ENCODE measurements around the gene NEURL1B. TPM values are rescaled to one million over a fixed set of nuclear protein-coding genes. Genes with fewer than 3 reads are reported as not detected.

NEURL1B gene
- total and polyA plus RNA-seq, 10 of the 15 experiments (the other 5 are each of a cell fraction or from before 2014, with no cell fraction given): 0.04 to 0.28 (median 0.05) TPM; not detected in 4

DNA sequence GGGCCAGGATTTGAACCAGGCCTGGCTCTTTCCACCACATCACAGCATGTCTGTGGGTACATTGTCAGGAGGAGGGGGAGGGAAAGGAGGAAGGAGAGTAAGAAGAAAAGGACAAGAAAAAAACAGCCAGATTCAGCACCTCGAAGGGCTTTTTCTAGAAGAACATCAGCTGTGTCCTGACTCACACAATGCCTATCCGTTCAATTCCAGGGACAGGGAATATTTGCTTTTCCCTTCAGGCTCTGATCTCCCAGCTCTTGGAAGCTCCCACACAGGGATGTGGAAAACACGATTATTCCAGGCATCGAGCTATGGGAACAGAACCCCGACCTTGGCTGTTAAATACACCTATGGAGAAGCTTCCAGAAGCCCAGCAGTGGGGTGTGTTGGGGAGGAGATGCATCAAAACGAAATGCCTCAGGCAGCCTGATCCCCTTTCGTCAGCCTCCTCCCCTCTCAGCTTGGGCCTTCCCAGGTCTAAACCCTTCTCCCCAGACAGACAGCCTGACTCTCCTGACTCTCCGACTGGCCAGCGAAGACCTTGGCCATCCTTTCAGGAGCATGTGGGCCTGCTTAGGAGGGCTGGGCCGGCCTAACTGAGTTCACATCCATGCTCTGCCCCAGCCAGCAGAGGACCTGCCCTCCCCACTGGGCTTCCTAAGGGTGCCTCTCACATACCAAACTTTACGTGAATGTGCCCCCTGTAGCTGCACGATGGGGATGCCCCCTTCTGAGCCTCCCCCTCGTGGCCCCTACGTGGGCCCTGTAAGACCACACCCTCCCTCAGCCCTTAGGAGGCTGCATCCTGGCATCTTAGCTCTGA lies 54.4 kb downstream of the NEURL1B start:
- in situ Hi-C loops (cut with MboI): loop anchor here (5.0 kb wide), 1 partner anchor 218 kb away; no protein-coding TSS in a partner anchor
- H3K9ac ChIP-seq (ENCODE audit: control insufficient read depth, insufficient read depth, low read length): no peak overlapping the region
- POLR2A ChIA-PET: no interaction called here

More for the DNA sequence above, 54.4 kb downstream of the NEURL1B start:
- DNase-seq (ENCODE audit: low read depth, low spot score) (no peak), ATAC-seq (no peak), FAIRE-seq (no peak)
- Histone ChIP-seq H3K4me3 (no peak overlapping the region), H3K4me2 (ENCODE audit: control insufficient read depth, insufficient read depth) (no peak overlapping the region), H2AFZ (ENCODE audit: control insufficient read depth, low read depth, low read length) (no peak overlapping the region), H3K4me1 (ENCODE audit: control insufficient read depth, insufficient read depth, low read length) (peaks cover 6% of the 10 kb centered on the region), H3K27ac (ENCODE audit: control insufficient read depth, insufficient read depth) (no peak overlapping the region), H4K20me1 (ENCODE audit: control insufficient read depth, insufficient read depth) (no peaks in the 10 kb centered on the region), H3K79me2 (ENCODE audit: control insufficient read depth, insufficient read depth, low read length) (no peaks in the 10 kb centered on the region), H3K36me3 (ENCODE audit: control insufficient read depth in 2 of 2, insufficient read depth in 2 of 2, low read length in 1 of 2) (no peaks in the 10 kb centered on the region), H3K9me3 (replicated peaks; ENCODE audit: control insufficient read depth, insufficient read depth, low read length) (no peaks in the 10 kb centered on the region), H3K27me3 (replicated peaks in 1 of 2; ENCODE audit: control insufficient read depth in 2 of 2, insufficient read depth in 2 of 2, low read length in 1 of 2) (no peaks in the 10 kb centered on the region; a peak in 1 of 4 replicates)
- intact Hi-C loops (cut with micrococcal nuclease; ENCODE audit: unreplicated experiment): loop anchor here (10.0 kb wide), 1 partner anchor 591 kb away; no protein-coding TSS in a partner anchor
- no peak for TF ChIP-seq EGR1 (IDR thresholded peaks at IDR 0.05; ENCODE audit: borderline replicate concordance in 1 of 2, low read depth in 2 of 2, low read length in 2 of 2)
- no peak for TF ChIP-seq RCOR1 (conservative IDR thresholded peaks at IDR 0.05; ENCODE audit: low read depth, low read length)
- TF ChIP-seq, protein P1, sequence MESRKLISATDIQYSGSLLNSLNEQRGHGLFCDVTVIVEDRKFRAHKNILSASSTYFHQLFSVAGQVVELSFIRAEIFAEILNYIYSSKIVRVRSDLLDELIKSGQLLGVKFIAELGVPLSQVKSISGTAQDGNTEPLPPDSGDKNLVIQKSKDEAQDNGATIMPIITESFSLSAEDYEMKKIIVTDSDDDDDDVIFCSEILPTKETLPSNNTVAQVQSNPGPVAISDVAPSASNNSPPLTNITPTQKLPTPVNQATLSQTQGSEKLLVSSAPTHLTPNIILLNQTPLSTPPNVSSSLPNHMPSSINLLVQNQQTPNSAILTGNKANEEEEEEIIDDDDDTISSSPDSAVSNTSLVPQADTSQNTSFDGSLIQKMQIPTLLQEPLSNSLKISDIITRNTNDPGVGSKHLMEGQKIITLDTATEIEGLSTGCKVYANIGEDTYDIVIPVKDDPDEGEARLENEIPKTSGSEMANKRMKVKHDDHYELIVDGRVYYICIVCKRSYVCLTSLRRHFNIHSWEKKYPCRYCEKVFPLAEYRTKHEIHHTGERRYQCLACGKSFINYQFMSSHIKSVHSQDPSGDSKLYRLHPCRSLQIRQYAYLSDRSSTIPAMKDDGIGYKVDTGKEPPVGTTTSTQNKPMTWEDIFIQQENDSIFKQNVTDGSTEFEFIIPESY (IDR thresholded peaks at IDR 0.05): no peak
- no peak for TF ChIP-seq CREM (IDR thresholded peaks at IDR 0.05; ENCODE audit: low read depth)
- TF ChIP-seq SPI1 (IDR thresholded peaks at IDR 0.05; ENCODE audit: borderline replicate concordance, insufficient read depth, low read depth, low read length): no peak
- no peak for TF ChIP-seq TARDBP (IDR thresholded peaks at IDR 0.05; ENCODE audit: borderline replicate concordance)
- TF ChIP-seq RBBP5 (conservative IDR thresholded peaks at IDR 0.05): no peak
- no peak for TF ChIP-seq CHD1 (IDR thresholded peaks at IDR 0.05; ENCODE audit: low read depth, low read length)
- TF ChIP-seq EP300 (IDR thresholded peaks at IDR 0.05; ENCODE audit: borderline replicate concordance in 1 of 2, control insufficient read depth in 1 of 2, low read depth in 2 of 2, low read length in 2 of 2): no peak
- no peak for TF ChIP-seq TBL1XR1 (IDR thresholded peaks at IDR 0.05; ENCODE audit: low read depth, low read length)
- ChIA-PET SMC1A (ENCODE audit: uncharacterized antibody, unreplicated experiment) (interaction anchor here (1.8 to 2.2 kb wide), 2 partner anchors 214 to 232 kb away, joined by 5 to 12 read pairs; no protein-coding TSS in a partner anchor), CTCF (interaction anchor here (0.9 to 3.1 kb wide), 7 partner anchors 11 to 236 kb away, joined by 4 to 21 read pairs (median 5); no protein-coding TSS in a partner anchor), RAD21 (ENCODE audit: unreplicated experiment) (interaction anchor here (0.9 to 1.9 kb wide), 2 partner anchors 29 to 232 kb away, joined by 3 to 6 read pairs; no protein-coding TSS in a partner anchor)
- WGBS (ENCODE audit: insufficient coverage, insufficient replicate concordance, low lambda C conversion rate, missing lambda C conversion rate): 70% methylated on average over 14 of the region's 14 CpGs
- no TSS peak for BruUV-seq (replicated peaks)
